ENCODE data around the gene C1orf21.
"Not testable (repeated sequence)": the region's sequence is repeated elsewhere in the genome, so short reads cannot be mapped to it uniquely, and the experiment has no call there.

C1orf21 gene, protein sequence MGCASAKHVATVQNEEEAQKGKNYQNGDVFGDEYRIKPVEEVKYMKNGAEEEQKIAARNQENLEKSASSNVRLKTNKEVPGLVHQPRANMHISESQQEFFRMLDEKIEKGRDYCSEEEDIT

DNA sequence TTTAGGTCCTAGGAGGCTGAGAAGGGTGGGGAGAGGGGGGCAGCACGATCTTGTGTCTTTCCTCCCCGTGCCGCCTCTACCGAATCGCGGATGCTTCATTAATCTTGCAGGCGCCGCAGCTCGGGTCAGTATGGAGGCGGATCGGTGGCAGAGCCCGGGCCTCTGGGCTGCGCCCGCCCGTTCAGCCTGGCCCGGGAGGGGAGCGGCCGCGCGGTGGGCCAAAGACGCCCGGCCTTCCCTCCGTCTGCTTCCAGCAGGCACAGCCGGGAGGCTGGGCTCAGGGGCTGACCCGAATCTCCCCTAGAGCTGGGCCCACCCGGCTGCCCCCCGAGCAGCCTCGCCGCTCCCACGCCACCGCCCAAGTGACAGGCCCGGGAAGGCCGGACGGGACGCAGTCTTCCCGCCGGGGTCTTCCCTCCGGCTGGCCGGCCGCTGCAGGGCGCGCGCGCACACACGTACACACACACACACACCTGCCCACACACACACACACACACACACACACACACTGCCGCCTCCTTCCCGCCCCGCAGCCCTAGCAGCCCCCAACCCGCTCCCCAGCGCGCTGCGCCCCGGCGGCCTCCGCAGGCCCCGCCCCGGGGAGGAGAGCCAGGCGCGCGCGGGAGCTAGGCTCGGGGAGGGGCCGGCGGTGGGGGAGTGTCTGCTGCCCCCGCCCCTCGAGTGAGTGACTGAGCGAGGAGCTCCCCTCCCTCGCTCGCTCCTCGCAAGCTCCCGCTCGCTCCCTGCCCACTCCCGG is at the start of gene C1orf21:
TSS of gene C1orf21 (plus strand) at position 718 of the 757 bp plus-strand sequence. CDS start 90,481 bp downstream, outside the sequence.
- DNase-seq (ENCODE audit: low spot score) = peak; percentile 88

DNA sequence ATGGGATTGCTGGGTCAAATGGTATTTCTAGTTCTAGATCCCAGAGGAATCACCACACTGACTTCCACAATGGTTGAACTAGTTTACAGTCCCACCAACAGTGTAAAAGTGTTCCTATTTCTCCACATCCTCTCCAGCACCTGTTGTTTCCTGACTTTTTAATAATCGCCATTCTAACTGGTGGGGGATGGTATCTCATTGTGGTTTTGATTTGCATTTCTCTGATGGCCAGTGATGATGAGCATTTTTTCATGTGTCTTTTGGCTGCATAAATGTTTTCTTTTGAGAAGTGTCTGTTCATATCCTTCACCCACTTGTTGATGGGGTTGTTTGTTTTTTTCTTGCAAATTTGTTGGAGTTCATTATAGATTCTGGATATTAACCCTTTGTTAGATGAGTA is 49.0 kb upstream of the C1orf21 start:
- DNase-seq (ENCODE audit: low spot score) = not testable (repeated sequence)

DNA sequence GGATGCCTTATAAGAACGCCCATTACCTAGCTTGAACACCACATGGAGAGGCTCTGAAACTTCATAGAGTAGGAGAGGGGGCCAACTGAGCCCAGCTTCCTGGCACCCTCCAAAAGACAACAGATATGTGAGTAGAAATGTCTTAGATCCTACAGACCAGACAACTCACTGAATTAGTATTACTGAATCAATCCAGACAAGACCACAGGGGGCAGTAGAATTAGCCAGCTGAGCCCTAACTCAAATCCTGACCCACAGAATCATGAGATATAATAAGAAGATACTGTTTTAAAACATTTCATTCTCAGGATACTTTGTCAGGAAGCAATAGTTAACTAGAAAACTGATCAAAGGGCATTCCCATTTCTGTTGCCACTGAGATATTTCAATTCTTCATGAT is 45.8 kb upstream of the C1orf21 start:
- DNase-seq (ENCODE audit: low spot score) = no peak

DNA sequence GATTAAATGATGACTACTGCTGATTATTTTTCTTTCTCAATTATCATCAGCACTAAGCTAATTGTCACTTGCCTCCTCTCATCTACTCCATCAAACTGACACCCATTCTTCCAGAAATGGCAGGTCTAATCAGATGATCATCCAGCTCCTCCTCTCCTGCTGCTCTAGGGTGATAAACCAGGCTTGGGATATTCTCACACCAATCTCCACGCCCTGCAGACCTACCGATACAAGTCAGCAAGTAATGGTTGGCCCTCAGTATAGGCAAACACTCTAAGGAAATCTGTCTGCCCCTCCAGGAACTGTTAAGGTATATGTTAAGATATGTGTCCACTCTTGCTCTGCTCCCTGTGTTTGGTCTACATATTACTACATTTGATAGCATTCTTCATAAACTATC is 36.3 kb upstream of the C1orf21 start:
- no peak for DNase-seq (ENCODE audit: low spot score)

DNA sequence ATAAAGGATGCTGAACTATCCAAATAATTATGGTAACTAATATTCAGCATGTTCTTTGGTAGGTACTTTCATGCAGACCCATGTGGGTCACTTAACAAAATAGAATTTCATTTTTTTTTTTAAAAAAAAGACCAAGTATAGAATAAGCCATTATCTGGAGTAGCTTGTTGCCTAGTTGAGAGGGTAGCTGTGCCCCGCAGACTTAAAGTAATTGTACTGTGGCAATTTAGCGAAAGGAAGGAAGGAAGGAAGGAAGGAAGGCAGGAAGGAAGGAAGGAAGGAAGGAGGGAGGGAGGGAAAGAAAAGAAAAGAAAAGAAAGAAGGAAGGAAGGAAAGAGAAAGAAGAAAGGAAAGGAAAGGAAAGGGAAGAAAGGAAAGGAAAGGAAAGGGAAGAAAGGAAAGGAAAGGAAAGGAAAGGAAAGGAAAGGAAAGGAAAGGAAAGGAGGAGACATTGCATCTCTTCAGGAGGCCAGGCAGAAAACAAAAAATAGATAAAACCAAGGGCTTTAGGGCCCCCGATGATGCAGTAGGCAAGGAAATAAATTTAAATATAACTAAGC is 35.3 kb upstream of the C1orf21 start:
- no peak for DNase-seq (ENCODE audit: low spot score)

DNA sequence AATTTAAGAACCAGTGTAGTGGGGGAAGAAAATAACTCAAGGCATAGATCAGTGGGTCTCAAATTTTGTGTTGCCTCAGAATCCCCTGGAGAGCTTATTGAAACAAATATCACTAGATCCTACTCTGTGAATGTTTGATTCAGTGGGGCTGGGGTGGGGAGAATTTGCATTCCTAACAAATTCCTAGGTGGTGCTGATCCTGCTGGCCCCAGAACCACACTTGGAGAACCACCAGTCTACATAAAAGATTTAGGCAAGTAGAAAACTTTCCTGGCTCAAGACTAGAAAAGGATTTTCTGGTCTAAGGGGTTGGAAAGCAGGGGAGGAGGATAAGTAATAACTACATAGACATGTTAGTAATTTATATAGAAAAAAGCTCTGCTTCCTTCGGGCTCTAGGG is 34.1 kb upstream of the C1orf21 start:
- no peak for DNase-seq (ENCODE audit: low spot score)

DNA sequence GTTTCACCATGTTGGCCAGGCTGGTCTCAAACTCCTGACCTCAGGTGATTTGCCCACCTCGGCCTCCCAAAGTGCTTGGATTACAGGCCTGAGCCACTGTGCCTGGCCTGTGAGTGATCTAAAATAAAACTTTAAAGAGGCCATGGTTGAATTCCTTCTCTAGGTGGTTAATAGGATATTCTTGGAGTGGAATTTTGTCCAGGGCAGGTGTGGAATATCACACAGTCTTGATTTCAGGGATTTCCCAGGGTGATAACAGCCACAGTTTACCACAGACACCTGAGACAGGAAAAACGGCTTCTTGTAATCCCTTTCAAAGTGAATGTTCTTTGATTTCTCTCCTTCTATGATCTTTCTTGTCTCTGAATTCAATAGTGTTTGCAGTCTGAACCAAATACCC is 32.1 kb upstream of the C1orf21 start:
- no peak for DNase-seq (ENCODE audit: low spot score)

DNA sequence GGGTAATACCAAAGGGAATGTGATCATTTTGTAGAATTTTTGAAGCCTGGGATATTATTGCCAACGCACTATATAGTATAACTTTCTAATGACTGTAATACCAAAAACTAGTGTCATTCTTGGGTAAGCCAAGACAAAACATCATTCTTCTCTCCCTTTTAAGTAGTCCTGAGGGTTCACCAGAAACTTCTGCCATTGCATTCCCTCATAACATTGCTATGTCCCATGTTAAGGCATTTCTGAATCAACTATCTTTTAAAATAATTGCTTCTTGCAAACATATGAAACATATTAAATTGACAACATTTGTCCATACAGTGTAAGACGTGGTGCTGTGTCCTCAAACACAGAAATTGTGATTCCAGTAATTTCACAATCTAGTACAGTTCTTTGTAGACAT is 29.9 kb upstream of the C1orf21 start:
- no peak for DNase-seq (ENCODE audit: low spot score)

DNA sequence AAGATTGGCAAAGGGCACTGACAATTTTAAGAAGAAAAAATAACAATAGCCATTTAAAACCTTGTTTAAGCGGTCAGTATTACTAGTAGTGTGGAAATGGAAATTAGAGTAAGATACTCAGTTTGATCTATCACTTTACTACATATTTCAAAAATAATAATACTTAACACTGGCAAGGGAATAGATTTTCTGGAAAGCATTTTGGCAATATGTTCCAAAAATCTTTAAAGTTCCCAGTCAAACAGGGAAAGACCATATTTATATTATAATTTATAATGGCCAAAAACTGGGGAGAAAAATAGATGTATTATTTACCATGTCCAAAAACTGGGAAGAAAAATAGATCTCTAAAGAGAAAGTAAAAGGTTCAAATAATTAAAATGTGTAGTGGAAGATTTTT is 28.6 kb upstream of the C1orf21 start:
- DNase-seq (ENCODE audit: low spot score) = no peak

DNA sequence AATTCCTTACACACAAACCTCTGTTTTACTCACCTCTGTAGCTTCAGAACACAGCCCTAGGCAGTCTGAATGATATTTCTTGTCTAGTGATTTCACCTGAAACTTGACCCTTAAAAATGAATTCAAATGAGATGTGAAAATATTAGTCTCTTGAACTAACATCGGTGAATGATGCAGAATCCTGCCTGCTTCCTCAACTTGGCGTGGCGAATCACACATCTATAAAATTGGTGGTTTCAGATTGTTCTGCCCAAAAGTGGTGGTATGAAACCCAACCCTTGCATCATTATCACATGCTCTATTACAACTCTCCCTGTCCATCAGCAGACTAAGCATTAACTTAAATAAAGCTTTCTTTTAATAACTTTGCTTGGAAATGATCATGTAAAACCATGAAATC is 26.9 kb upstream of the C1orf21 start:
- DNase-seq (ENCODE audit: low spot score) = no peak

DNA sequence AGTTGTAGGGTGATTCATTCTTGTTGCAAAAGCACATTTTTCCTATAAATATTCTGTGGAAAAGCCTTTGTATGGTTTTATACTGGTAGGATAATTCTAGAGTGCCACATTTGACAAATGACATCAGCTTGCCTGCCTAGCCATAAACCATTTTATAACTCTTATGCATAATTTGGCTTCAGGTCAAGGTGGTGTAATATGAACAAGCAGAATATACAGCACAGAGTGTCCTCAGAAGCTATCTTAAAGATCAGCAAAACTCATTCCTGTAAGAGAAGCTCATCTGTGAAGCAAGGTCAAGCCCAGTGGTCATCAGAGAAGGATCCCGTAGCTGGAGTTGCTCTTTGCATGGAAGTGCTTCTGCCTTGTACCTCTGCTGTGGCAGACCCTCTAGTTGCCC is 24.0 kb upstream of the C1orf21 start:
- no peak for DNase-seq (ENCODE audit: low spot score)

DNA sequence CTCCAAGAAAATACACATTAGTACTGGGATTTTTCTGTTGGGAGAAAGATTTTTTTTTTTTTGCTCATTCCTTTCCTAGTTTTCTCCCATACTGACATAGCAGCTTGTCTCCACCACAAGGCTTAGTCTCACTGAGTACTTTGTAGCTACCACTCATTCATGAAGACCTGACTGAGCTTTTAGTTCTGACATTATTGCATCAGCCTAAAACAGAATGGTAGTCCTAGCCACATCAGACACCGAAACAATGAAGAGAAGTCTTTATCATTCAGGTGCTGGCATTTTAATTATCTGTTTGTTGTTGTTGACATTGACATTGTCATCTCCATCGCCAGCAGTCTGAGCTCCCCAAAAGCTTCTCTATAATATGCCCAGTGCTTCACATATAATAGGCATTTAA is 21.1 kb upstream of the C1orf21 start:
- DNase-seq (ENCODE audit: low spot score) = no peak

DNA sequence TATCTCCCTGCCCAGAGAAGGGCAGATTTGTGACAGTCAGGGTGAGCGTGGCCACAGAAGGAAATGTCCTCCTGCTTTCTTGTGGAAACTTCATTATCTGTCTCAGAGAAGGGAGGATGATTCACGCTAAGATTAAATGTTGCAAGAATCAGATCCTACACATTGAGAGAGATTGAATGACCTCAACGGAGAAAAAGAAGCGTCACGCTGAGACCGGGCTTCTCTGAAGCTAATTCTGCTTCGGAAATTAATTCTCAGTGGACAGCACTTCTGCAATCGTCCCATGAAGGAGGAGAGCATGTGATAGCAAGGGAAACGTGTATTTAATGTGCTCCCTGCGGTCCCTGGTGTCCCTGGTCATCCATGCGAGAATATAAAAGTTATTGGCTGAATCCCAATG is 19.8 kb upstream of the C1orf21 start:
- no peak for DNase-seq (ENCODE audit: low spot score)

DNA sequence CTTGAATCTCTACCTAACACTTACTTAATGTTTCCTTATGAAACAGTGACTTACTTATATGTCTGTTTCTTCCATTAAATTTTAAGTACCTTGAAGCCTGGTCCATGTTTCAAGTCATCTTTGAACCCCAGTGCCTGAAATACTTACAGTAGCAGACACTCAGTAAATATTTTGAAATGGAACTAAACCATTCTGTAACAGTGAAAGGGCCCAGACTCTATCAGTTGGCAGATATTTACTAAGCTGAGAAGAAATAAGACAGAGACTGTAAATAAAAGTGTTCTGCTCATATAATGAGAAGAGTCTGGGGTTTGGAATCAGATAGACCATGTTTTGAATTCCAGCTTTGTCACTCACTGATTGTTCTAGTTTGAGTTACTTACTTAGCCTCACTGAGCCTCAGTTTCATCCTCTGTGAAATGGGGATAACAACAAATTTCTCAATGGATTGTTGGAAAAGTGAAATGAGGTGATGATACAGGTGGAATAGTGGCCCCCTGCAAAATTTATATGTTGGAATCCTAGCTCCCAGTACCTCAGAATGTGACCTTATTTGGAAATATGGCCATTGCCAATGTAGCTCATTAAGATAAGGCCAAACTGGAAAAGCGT is 19.3 kb upstream of the C1orf21 start:
- DNase-seq (ENCODE audit: low spot score) = no peak

DNA sequence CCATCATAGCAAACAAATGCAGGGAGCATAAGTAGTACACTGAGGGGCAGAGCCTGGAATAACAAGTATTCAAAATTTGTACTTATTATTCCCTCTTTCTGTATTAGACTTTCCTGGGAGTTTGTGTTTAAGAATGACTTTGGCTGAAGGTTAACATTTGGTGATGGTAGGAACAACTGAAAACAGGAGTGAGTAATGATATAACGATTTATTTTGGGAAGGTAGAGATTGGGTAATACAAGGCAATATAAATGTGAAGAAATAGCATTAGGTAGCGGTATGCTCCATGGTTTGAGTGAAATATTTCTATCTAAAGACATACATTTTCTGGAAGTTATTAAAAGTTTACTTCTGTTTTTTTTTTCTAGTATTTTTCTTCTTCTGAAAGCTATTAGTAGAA is 18.5 kb upstream of the C1orf21 start:
- no peak for DNase-seq (ENCODE audit: low spot score)

DNA sequence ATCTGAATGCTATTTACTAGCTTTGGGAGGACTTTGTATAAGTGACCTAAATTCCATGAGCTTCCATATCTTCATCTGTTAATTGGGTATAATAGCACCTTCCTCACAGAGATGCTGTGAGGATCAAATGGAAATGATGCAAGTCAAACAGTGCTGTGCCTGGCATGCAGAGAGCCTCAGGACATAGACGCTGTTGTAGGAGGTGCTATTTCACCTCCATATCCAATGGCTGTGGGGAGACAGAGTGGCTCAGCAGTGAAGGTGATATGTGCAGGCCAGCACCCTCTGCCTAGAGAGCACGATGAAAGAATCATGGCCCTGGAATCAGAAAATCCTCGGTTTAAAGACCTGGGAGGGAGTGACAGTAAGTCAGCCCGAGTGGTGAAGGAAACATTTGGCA is 16.0 kb upstream of the C1orf21 start:
- DNase-seq (ENCODE audit: low spot score) = no peak

DNA sequence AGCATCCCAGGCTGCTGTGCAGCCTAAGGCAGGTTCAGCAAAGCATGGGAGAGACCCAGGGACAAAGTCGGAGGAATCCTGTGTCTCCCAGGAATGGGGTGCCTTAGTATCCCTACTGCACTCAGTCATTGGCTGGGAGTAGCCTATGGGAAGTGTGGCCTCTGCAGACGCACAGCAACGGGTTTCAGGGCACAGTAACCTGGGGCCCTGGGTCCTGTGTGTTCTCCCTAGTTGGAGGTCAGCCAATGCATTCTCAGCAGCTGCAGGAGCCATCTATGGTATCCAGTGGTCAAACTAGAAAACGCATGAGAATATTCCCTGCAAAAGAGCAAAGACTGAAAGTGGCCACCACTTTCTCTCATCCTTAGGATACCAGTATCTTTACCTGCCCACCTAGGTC is 13.7 kb upstream of the C1orf21 start:
- no peak for DNase-seq (ENCODE audit: low spot score)

DNA sequence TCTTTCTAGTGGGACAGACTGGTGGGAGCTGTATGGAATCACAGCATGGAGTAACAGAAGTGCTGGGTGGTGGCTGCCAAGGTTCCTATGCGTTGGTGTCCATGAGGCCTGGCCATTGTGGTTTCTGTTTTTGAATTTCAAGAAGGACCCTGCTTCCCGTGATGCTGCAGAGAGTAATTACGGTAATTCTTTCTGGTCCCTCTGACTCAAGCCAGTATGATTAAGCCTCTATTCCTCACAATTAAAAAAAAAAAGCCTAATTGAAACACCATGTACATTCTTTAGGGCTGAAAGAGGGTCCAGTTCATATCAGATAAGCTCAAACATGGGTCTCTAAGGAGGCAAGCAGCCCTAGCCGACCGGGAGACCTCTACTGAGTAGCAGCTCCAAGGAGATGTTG is 10.5 kb upstream of the C1orf21 start:
- no peak for DNase-seq (ENCODE audit: low spot score)

DNA sequence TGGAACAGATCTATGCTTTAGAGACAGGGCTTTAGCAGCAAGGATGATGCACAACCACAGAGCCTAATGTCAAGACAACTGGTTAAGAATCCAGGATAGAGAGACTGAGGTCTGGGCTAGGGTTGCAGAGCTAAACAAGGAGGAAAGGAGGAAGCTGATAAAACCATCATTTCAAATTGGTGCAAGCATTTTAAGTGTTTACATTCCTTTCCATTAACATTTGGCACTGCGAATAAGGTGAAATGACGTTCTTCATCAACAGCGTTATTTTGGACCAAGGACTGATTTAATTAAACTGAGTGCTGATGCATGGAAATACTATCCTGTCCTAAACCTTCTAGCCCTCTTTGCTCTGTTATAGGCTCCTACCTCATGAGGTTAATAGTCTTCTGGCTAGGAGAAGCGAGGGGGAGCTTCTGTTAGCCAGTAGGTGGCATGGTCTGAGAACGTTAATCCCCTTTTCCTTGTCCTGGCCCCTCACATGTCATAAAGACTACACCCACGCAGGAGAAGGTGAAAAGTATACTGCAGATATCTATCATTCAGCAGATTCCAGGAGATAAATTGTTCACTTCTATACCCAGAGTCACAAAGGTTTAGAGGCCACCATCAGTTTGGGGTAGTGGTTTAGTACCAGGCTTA is 7.6 kb upstream of the C1orf21 start:
- no peak for DNase-seq (ENCODE audit: low spot score)

DNA sequence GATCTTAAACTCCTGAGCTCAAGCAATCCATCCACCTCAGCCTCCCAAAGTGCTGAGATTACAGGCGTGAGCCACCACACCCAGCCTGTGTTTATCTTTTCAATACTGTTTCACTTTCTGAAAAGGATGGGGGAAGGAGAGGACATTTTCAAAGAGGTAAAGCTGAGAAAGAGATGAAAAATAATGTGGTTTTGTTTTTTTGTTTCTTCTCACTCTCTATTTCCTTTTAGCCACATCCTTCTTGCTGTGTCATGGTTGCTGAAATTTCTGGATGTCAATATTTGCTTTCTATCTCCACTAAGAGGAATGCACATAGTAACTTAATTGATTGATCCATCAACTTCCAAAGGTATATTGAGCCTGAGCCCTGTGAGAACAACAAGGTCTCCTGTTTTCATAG is 6.4 kb upstream of the C1orf21 start:
- DNase-seq (ENCODE audit: low spot score) = no peak

DNA sequence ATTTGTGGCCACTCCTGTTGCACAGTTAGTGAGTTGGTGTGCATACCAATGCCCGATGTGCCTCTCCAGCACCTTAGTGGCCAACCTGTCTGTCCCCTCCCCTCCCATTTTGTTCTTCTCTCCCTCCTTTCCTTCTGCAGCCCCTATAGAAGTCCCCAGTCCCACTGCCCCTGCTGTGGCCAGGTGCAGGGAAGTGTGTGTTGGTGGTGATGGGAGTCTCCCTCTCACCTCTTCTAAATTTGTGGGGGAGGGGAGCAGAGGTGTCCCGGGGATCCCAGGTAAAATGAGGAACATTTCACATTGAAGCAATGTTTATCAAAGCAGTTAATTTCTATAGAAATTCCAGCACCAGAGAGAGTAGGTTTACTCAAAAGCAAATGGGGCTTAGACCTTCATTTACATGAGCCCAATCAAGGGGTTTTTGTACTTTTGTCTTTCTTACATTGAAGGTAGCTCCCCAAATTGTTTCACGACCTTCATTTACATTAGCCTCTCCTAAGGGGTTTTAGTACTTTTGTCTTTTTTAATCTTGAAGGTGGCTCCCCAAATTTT is 3.0 kb upstream of the C1orf21 start:
- no peak for DNase-seq (ENCODE audit: low spot score)

DNA sequence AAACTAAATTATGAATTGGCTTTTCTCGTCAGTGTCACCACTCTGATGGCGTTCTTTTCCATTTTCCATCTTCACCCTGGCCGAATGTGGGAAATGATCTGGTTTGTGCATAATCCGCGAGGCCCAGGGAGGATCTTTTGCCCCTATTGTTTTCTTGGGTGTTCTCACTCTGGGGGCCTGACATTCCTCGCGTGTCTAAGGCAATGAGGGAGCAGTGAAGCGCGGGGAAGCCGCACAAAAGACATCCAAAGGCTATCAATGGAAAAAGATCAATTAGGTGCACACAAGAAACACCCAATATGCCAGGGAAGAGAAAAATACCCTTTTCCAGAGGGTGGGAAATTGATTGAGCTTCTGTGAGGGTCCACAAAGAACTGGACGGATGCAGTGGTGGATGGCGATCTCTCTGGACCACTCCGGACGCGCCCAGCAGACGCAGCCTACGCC is 941 bp upstream of the C1orf21 start:
- DNase-seq (ENCODE audit: low spot score) = no peak

DNA sequence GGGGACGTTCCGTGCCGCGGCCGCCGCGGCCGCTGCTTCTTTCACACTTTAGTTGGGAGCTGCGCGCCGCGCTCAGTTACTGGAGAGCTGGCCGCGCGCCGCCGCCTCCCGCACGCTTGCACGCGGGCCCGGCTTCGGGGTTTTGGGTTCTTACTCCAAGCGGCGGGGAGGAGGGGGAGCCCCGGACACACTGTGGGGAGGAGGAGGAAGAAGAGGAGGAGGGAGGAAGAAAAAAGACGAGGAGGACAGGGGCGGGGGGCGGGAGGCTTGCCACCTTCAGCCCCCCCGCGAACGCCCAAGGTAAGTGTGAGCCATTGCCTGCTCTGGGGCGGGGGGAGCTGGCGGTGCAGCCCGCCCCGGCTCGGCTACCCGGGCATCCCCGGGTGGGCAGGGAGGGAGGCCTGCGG is 243 bp downstream of the C1orf21 start:
- no peak for DNase-seq (ENCODE audit: low spot score)
